ENCODE results near the gene PDP2. TPM values are rescaled to one million over a fixed set of nuclear protein-coding genes. Genes with fewer than 3 reads are reported as not detected.
A peak's percentile ranks its signal among the peaks of the same experiment; 100 is the strongest.

PDP2 gene
- total and polyA plus RNA-seq, 12 donors: 1.2 to 5.7 (median 3.5) TPM

DNA sequence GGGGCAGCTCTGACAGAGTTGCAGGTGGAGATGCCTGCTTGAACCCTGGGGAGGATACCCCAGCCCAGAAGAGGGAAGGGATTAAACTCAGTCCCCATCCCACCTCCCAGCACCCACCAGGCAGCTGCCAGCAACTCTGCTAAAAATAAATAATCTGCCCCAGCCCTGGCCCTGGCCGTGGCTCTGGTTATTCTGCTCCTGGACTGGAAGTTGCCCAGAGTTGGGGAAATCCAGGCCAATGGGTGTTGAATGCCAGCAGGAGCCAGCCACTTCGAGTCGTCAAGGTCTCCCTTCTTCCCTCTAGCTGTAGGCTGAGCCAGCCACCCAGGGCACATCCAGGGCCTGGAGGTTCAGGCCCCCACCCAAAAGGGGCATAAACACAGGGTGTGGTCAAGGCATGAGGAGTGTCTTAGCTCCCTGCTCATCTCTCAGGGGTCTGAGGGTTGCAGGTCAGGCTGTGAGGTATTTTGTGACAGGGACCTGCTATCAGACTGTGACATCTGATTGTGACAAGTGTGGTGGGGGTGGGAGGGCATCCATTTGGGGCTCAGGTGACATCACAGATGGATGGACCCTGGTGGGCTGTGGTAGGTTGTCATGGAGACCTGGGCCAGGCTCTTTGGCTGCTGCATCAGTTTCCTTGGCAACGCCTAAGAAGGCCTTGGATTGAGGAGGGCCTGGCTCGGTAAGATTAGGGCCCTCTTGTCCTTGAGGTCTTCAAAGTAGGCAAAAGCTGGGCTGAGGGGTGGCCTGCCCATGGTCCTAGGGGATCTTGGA lies 46.0 kb downstream of the PDP2 start:
- peaks cover 0 to 19% (median 0%) of the 10 kb centered on the region in 9 donors for H3K36me3 ChIP-seq
- H3K4me1 ChIP-seq: peaks cover 4 to 78% (median 38%) of the 10 kb centered on the region in 9 donors
- TF ChIP-seq, protein P1, sequence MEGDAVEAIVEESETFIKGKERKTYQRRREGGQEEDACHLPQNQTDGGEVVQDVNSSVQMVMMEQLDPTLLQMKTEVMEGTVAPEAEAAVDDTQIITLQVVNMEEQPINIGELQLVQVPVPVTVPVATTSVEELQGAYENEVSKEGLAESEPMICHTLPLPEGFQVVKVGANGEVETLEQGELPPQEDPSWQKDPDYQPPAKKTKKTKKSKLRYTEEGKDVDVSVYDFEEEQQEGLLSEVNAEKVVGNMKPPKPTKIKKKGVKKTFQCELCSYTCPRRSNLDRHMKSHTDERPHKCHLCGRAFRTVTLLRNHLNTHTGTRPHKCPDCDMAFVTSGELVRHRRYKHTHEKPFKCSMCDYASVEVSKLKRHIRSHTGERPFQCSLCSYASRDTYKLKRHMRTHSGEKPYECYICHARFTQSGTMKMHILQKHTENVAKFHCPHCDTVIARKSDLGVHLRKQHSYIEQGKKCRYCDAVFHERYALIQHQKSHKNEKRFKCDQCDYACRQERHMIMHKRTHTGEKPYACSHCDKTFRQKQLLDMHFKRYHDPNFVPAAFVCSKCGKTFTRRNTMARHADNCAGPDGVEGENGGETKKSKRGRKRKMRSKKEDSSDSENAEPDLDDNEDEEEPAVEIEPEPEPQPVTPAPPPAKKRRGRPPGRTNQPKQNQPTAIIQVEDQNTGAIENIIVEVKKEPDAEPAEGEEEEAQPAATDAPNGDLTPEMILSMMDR (IDR thresholded peaks at IDR 0.05): peak in 1 of 9 donors; percentile 14
- peaks cover 0 to 51% (median 18%) of the 10 kb centered on the region in 7 donors for H3K27me3 ChIP-seq
- H3K27ac ChIP-seq: peak overlapping the region; percentile 77 to 97 (median 90)
- ATAC-seq: peak; percentile 14 to 72 (median 54)
- DNase-seq: peak; percentile 63 to 75
- no peaks in the 10 kb centered on the region for H3K9me3 ChIP-seq
- intact Hi-C loops (cut with DNase I): loop anchor here in 2 of 10 donors (1.0 kb wide), 1 partner anchor 23 kb away; no protein-coding TSS in a partner anchor
- 53 to 59% methylated on average over 5 of the region's 5 CpGs for WGBS, 2 donors
- peak overlapping the region; percentile 44 to 79 (median 68) for H3K4me3 ChIP-seq

DNA sequence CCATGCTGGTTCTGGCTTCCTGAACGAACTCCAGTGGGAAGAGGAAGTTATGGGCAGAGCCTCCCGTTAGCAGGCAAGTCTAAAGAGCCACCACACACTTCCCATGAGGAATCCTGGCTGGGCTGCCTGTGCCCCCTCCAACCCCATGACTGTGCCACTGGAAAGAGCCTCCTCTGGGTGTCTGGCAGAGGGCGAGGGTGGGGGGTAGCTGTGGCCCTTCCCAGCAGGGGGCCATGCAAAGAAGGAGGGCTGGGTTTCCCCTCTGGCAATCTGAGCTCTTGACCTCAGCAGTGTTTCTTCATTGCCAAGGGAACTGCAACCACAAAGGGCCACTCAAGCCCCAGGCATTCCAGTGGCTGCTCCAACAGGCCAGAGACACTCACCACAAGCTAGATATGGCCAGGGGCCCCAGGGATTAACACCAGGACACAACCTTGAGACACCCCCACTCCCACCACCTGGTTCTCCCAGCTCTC lies 46.7 kb downstream of the PDP2 start:
- ATAC-seq: peak; percentile 6 to 52 (median 26)

DNA sequence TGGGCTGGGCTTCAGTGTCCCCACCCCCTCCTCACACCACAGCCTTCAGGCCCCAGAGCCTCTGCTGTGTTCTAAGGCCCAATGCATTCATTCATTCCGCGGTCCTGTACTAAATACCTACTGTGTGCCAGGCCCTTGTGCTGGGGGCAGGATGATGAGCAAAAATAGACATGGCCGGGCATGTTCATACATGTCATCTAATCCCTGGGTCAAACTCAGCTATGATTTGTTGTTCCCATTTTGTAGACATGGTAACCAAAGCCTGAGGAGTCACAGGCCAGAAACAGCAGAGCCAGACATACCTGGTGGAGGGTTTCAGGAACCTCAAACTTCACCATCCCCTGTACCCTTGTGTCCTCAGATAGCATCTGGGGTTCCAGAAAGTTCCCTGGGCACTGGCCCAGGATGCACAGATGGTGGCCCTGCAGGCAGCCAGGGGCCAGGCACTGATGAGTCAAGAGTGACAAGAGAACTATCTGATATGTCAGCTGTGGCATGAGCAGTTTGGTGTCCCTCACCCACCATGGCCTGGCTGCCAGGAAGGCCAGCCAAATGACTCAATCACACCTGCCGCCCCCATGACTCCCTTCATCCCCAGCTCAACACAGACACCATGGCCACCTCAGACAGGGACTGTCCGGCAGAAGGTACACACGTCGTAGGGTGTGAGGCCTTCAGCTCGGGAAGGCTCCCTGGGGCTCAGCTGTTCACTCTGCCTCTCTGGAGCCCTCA lies 47.8 kb downstream of the PDP2 start:
- TF ChIP-seq, protein P1 (IDR thresholded peaks at IDR 0.05): no peak
- no peak overlapping the region for H3K4me3 ChIP-seq
- ATAC-seq (peak in 1 of 8 donors; percentile 8), DNase-seq (no peak)
- H3K27ac ChIP-seq: peak overlapping the region; percentile 9 to 97 (median 90)
- no peaks in the 10 kb centered on the region for H3K9me3 ChIP-seq
- peaks cover 3 to 69% (median 41%) of the 10 kb centered on the region in 9 donors for H3K4me1 ChIP-seq
- intact Hi-C loops (cut with DNase I): loop anchor here in 2 of 10 donors (2.0 kb wide), 2 partner anchors 27 to 31 kb away; no protein-coding TSS in a partner anchor
- peaks cover 0 to 36% (median 10%) of the 10 kb centered on the region in 7 donors for H3K27me3 ChIP-seq
- WGBS, 2 donors: 73 to 78% methylated on average over 8 of the region's 8 CpGs
- H3K36me3 ChIP-seq: peaks cover 0 to 26% (median 0%) of the 10 kb centered on the region in 9 donors

More for the DNA sequence above, 46.7 kb downstream of the PDP2 start:
- H3K27ac ChIP-seq: peak overlapping the region; percentile 77 to 97 (median 90)
- intact Hi-C loops (cut with DNase I): loop anchor here in 2 of 10 donors (1.0 kb wide), 1 partner anchor 24 kb away; no protein-coding TSS in a partner anchor
- peaks cover 0 to 19% (median 0%) of the 10 kb centered on the region in 9 donors for H3K36me3 ChIP-seq
- H3K4me1 ChIP-seq: peaks cover 0 to 72% (median 38%) of the 10 kb centered on the region in 9 donors
- peaks cover 0 to 45% (median 14%) of the 10 kb centered on the region in 7 donors for H3K27me3 ChIP-seq
- TF ChIP-seq, protein P1 (IDR thresholded peaks at IDR 0.05): peak in 1 of 9 donors; percentile 12
- H3K4me3 ChIP-seq: no peak overlapping the region
- peak; percentile 44 to 66 for DNase-seq
- H3K9me3 ChIP-seq: no peaks in the 10 kb centered on the region
- 17 to 25% methylated on average over 3 of the region's 3 CpGs for WGBS, 2 donors

Measured in heart right ventricle (tissue), 16 donors.